ENCODE measurements around the gene LDLRAD1. TPM values are rescaled to one million over a fixed set of nuclear protein-coding genes. Genes with fewer than 3 reads are reported as not detected.
"Not testable (repeated sequence)": the region's sequence is repeated elsewhere in the genome, so short reads cannot be mapped to it uniquely, and the experiment has no call there.

LDLRAD1 gene
- polyA plus RNA-seq, 4 donors = 0.92 TPM; not detected in 3

DNA sequence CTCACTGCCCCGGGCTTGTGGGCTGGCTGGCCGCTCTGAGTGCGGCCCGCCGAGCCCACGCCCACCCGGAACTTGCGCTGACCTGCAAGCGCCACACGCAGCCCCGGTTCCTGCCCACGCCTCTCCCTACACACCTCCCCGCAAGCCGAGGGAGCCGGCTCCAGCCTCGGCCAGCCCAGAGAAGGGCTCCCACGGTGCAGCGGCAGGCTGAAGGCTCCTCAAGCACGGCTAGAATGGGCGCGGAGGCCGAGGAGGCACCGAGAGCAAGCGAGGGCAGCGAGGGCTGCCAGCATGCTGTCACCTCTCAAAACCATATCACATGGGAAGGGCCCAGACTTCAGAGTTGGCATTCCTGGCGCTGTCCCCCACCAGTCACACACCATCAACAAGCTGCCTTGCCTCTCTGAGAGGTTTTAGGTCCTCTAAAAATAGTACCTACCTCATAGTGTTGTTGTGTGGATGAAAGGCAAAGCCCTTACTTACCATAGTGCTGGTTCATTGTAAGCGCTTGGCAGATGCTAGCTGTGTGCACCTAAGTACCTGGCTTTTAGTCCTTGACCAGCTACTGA, 13.4 kb downstream of the LDLRAD1 start:
- no peak overlapping the region for H3K27ac ChIP-seq (ENCODE audit: low read depth in 1 of 3, low read length in 2 of 3)
- H3K27me3 ChIP-seq (ENCODE audit: control insufficient read depth in 3 of 3, insufficient read depth in 3 of 3, low read length in 3 of 3) = peaks cover 0 to 4% (median 0%) of the 10 kb centered on the region in 3 donors
- H3K4me1 ChIP-seq (ENCODE audit: control insufficient read depth in 3 of 3, insufficient read depth in 2 of 3, low read depth in 1 of 3, low read length in 2 of 3) = no peaks in the 10 kb centered on the region
- DNase-seq (no peak), FAIRE-seq (no peak)
- H3K9me3 ChIP-seq (ENCODE audit: control insufficient read depth in 2 of 2, insufficient read depth in 1 of 2, low read depth in 1 of 2, low read length in 1 of 2) = no peaks in the 10 kb centered on the region
- 95 to 97% (median 95%) methylated on average over 27 of the region's 27 CpGs for WGBS, 3 donors
- no peaks in the 10 kb centered on the region for H3K36me3 ChIP-seq (ENCODE audit: control insufficient read depth in 3 of 3, insufficient read depth in 2 of 3, low read depth in 1 of 3, low read length in 3 of 3)
- H3K4me3 ChIP-seq (ENCODE audit: low read depth in 1 of 3, low read length in 3 of 3) = no peak overlapping the region

DNA sequence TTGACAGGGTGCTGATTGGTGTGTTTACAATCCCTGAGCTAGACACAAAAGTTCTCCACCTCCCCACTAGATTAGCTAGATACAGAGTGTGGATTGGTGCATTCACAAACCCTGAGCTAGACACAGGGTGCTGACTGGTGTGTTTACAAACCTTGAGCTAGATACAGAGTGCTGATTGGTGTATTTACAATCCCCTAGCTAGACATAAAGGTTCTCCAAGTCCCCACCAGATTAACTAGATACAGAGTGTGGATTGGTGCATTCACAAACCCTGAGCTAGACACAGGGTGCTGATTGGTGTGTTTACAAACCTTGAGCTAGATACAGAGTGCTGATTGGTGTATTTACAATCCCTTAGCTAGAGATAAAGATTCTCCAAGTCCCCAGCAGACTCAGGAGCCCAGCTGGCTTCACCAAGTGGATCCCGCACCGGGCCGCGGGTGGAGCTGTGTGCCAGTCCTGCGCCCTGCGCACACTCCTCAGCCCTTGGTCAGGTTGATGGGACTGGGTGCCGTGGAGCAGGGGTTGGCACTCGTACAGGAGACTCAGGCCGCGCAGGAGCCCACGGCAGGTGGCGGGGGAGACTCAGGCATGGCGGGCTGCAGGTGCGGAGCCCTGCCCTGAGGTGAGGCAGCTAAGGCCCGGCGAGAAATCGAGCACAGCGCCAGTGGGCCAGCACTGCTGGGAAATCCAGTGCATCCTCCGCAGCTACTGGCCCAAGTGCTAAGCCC, 14.1 kb downstream of the LDLRAD1 start:
- not testable (repeated sequence) for H3K27ac ChIP-seq (ENCODE audit: low read depth in 1 of 3, low read length in 2 of 3); H3K36me3 ChIP-seq (ENCODE audit: control insufficient read depth in 3 of 3, insufficient read depth in 2 of 3, low read depth in 1 of 3, low read length in 3 of 3); FAIRE-seq; H3K4me3 ChIP-seq (ENCODE audit: low read depth in 1 of 3, low read length in 3 of 3); H3K27me3 ChIP-seq (ENCODE audit: control insufficient read depth in 3 of 3, insufficient read depth in 3 of 3, low read length in 3 of 3); H3K9me3 ChIP-seq (ENCODE audit: control insufficient read depth in 2 of 2, insufficient read depth in 1 of 2, low read depth in 1 of 2, low read length in 1 of 2); H3K4me1 ChIP-seq (ENCODE audit: control insufficient read depth in 3 of 3, insufficient read depth in 2 of 3, low read depth in 1 of 3, low read length in 2 of 3); DNase-seq
- WGBS, 3 donors = 92 to 98% (median 94%) methylated on average over 19 of the region's 19 CpGs

DNA sequence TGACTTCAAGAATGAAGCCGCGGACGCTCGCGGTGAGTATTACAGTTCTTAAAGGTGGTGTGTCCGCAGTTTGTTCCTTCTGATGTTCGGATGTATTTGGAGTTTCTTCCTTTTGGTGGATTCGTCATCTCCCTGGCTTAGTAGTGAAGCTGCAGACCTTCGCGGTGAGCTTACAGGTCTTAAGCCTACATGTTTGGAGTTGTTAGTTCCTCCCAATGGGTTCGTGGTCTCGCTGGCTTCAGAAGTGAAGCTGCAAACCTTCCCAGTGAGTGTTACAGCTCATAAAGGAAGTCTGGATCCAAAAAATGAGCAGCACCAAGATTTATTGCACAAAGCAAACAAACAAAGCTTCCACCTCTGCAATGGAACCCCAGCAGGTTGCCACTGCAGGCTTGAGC, 14.7 kb downstream of the LDLRAD1 start:
- Histone ChIP-seq H3K27ac (ENCODE audit: low read depth in 1 of 3, low read length in 2 of 3) (no peak overlapping the region), H3K27me3 (ENCODE audit: control insufficient read depth in 3 of 3, insufficient read depth in 3 of 3, low read length in 3 of 3) (peaks cover 0 to 1% (median 0%) of the 10 kb centered on the region in 3 donors), H3K9me3 (ENCODE audit: control insufficient read depth in 2 of 2, insufficient read depth in 1 of 2, low read depth in 1 of 2, low read length in 1 of 2) (no peaks in the 10 kb centered on the region), H3K4me1 (ENCODE audit: control insufficient read depth in 3 of 3, insufficient read depth in 2 of 3, low read depth in 1 of 3, low read length in 2 of 3) (no peaks in the 10 kb centered on the region), H3K4me3 (ENCODE audit: low read depth in 1 of 3, low read length in 3 of 3) (no peak overlapping the region), H3K36me3 (ENCODE audit: control insufficient read depth in 3 of 3, insufficient read depth in 2 of 3, low read depth in 1 of 3, low read length in 3 of 3) (no peaks in the 10 kb centered on the region)
- DNase-seq = no peak
- WGBS, 3 donors = 89 to 96% (median 93%) methylated on average over 12 of the region's 12 CpGs
- FAIRE-seq = no peak

- no peaks in the 10 kb centered on the region for H3K4me1 ChIP-seq (ENCODE audit: control insufficient read depth in 3 of 3, insufficient read depth in 2 of 3, low read depth in 1 of 3, low read length in 2 of 3)
- H3K4me3 ChIP-seq (ENCODE audit: low read depth in 1 of 3, low read length in 3 of 3) = no peak overlapping the region
- H3K36me3 ChIP-seq (ENCODE audit: control insufficient read depth in 3 of 3, insufficient read depth in 2 of 3, low read depth in 1 of 3, low read length in 3 of 3) = no peaks in the 10 kb centered on the region
- WGBS, 3 donors = 60 to 79% (median 65%) methylated on average over 9 of the region's 9 CpGs
- DNase-seq = no peak
- FAIRE-seq = no peak
- no peak overlapping the region for H3K27ac ChIP-seq (ENCODE audit: low read depth in 1 of 3, low read length in 2 of 3)
- no peaks in the 10 kb centered on the region for H3K27me3 ChIP-seq (ENCODE audit: control insufficient read depth in 3 of 3, insufficient read depth in 3 of 3, low read length in 3 of 3)
- no peaks in the 10 kb centered on the region for H3K9me3 ChIP-seq (ENCODE audit: control insufficient read depth in 2 of 2, insufficient read depth in 1 of 2, low read depth in 1 of 2, low read length in 1 of 2)
These were observed 15.3 kb downstream of the LDLRAD1 start for GRCh38 chr1:54002544-54003248.

GRCh38 chr1:54001591-54001990, 16.4 kb downstream of the LDLRAD1 start:
- H3K4me3 ChIP-seq (ENCODE audit: low read depth in 1 of 3, low read length in 3 of 3) = no peak overlapping the region
- FAIRE-seq (no peak), DNase-seq (no peak)
- H3K36me3 ChIP-seq (ENCODE audit: control insufficient read depth in 3 of 3, insufficient read depth in 2 of 3, low read depth in 1 of 3, low read length in 3 of 3) = no peaks in the 10 kb centered on the region
- no peaks in the 10 kb centered on the region for H3K4me1 ChIP-seq (ENCODE audit: control insufficient read depth in 3 of 3, insufficient read depth in 2 of 3, low read depth in 1 of 3, low read length in 2 of 3)
- WGBS, 3 donors = 37 to 53% (median 44%) methylated on average over 3 of the region's 3 CpGs
- no peak overlapping the region for H3K27ac ChIP-seq (ENCODE audit: low read depth in 1 of 3, low read length in 2 of 3)
- H3K9me3 ChIP-seq (ENCODE audit: control insufficient read depth in 2 of 2, insufficient read depth in 1 of 2, low read depth in 1 of 2, low read length in 1 of 2) = no peaks in the 10 kb centered on the region
- H3K27me3 ChIP-seq (ENCODE audit: control insufficient read depth in 3 of 3, insufficient read depth in 3 of 3, low read length in 3 of 3) = no peaks in the 10 kb centered on the region

DNA sequence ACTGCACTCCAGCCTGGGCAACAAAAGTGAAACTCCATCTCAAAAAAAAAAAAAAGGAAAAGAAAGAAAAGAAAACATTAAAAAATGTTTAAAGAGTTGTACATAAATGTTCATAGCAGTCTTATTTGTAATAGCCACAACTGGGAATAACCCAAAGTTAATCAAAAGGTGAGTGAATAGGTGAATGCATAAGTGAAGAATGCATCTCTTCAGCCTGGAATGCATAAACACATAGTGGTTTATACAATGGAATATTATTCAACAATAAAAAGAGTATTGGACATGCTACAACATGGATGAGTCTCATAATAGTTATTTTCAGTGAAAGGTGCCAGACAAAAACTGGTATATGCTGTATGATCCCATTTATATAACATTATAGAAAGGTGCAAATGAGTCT, 18.1 kb downstream of the LDLRAD1 start:
- DNase-seq (no peak), FAIRE-seq (no peak)
- H3K36me3 ChIP-seq (ENCODE audit: control insufficient read depth in 3 of 3, insufficient read depth in 2 of 3, low read depth in 1 of 3, low read length in 3 of 3) = no peaks in the 10 kb centered on the region
- no peak overlapping the region for H3K27ac ChIP-seq (ENCODE audit: low read depth in 1 of 3, low read length in 2 of 3)
- H3K4me3 ChIP-seq (ENCODE audit: low read depth in 1 of 3, low read length in 3 of 3) = no peak overlapping the region
- no peaks in the 10 kb centered on the region for H3K27me3 ChIP-seq (ENCODE audit: control insufficient read depth in 3 of 3, insufficient read depth in 3 of 3, low read length in 3 of 3)
- no peaks in the 10 kb centered on the region for H3K4me1 ChIP-seq (ENCODE audit: control insufficient read depth in 3 of 3, insufficient read depth in 2 of 3, low read depth in 1 of 3, low read length in 2 of 3)
- H3K9me3 ChIP-seq (ENCODE audit: control insufficient read depth in 2 of 2, insufficient read depth in 1 of 2, low read depth in 1 of 2, low read length in 1 of 2) = no peaks in the 10 kb centered on the region

DNA sequence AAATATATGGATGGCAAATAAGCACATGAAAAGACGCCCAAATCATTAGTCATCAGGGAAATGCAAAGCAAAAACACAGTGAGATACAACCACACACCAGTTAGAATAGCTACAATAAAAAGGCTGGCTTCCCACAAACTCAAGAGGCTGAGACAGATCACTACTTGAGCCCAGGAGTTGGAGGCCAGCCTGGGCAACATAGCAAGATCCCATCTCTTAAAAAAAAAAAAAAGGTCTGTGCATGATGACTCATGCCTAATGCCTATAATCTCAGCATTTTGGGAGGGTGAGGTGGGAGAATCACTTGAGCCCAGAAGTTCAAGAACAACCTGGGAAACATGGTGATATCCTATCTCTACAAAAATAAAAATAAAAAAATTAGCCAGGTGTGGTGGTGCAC, 19.8 kb downstream of the LDLRAD1 start:
- H3K4me3 ChIP-seq (ENCODE audit: low read depth in 1 of 3, low read length in 3 of 3) = no peak overlapping the region
- DNase-seq (no peak), FAIRE-seq (no peak)
- H3K9me3 ChIP-seq (ENCODE audit: control insufficient read depth in 2 of 2, insufficient read depth in 1 of 2, low read depth in 1 of 2, low read length in 1 of 2) = no peaks in the 10 kb centered on the region
- no peaks in the 10 kb centered on the region for H3K4me1 ChIP-seq (ENCODE audit: control insufficient read depth in 3 of 3, insufficient read depth in 2 of 3, low read depth in 1 of 3, low read length in 2 of 3)
- no peak overlapping the region for H3K27ac ChIP-seq (ENCODE audit: low read depth in 1 of 3, low read length in 2 of 3)
- H3K36me3 ChIP-seq (ENCODE audit: control insufficient read depth in 3 of 3, insufficient read depth in 2 of 3, low read depth in 1 of 3, low read length in 3 of 3) = no peaks in the 10 kb centered on the region
- WGBS, 3 donors = 86 to 96% (median 91%) methylated on average over 1 of the region's 1 CpG
- no peaks in the 10 kb centered on the region for H3K27me3 ChIP-seq (ENCODE audit: control insufficient read depth in 3 of 3, insufficient read depth in 3 of 3, low read length in 3 of 3)

DNA sequence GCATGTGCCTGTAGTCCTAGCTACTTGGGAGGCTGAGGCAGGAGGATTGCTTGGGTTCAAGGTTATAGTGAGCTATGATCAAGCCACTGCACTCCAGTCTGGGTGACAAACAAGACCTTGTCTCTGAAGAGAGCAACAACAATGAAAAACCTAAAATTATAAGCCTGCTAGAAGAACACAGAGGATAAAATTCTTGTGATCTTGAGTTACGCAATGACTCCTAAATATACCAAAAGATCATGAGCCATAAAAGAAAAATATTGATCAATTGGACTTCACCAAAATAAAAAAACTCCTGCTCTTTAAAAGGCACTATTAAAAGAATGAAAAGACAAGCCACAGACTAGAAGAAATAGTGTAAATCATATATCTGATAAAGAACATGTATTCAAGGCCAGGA, 22.3 kb downstream of the LDLRAD1 start:
- 96 to 97% (median 97%) methylated on average over 1 of the region's 1 CpG for WGBS, 3 donors
- Histone ChIP-seq H3K4me1 (ENCODE audit: control insufficient read depth in 3 of 3, insufficient read depth in 2 of 3, low read depth in 1 of 3, low read length in 2 of 3) (no peaks in the 10 kb centered on the region), H3K27ac (ENCODE audit: low read depth in 1 of 3, low read length in 2 of 3) (no peak overlapping the region), H3K9me3 (ENCODE audit: control insufficient read depth in 2 of 2, insufficient read depth in 1 of 2, low read depth in 1 of 2, low read length in 1 of 2) (peaks cover 0 to 11% of the 10 kb centered on the region in 2 donors), H3K27me3 (ENCODE audit: control insufficient read depth in 3 of 3, insufficient read depth in 3 of 3, low read length in 3 of 3) (no peaks in the 10 kb centered on the region), H3K4me3 (ENCODE audit: low read depth in 1 of 3, low read length in 3 of 3) (no peak overlapping the region), H3K36me3 (ENCODE audit: control insufficient read depth in 3 of 3, insufficient read depth in 2 of 3, low read depth in 1 of 3, low read length in 3 of 3) (no peaks in the 10 kb centered on the region)
- DNase-seq = no peak
- no peak for FAIRE-seq

All from small intestine (tissue), 7 donors.